ENCODE measurements around the gene EXTL2. TPM values are rescaled to one million over a fixed set of nuclear protein-coding genes. Genes with fewer than 3 reads are reported as not detected.

The EXTL2 gene
- total RNA-seq, 1 experiment from 2014 or later = 37.9 TPM

DNA sequence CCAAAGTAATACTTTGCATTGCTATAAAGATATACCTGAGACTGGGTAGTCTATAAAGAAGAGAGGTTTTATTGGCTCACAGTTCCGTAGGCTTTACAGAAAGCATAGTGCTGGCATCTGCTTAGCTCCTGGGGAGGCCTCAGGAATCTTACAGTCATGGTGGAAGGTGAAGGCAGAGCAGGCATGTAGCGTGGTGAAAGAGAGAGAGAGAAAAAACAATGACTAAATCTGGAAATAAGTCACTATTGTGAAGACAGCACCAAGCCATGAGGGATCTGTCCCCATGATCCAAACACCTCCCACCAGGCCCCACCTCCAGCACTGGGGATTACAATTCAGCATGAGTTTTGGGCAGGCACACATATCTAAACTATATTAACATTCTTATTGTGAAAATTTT lies 31.6 kb upstream of the EXTL2 start:
- Mint-ChIP-seq H3K9me3 (0 out of 5 replicates have a peak, but pooled peaks cover 0 to 2% of the 10 kb centered on the region in 2 experiments), H3K36me3 (ENCODE audit: insufficient read depth in 1 of 3, low read depth in 3 of 3) (peaks cover 14 to 37% (median 29%) of the 10 kb centered on the region in 3 experiments)
- TF ChIP-seq, protein P1, sequence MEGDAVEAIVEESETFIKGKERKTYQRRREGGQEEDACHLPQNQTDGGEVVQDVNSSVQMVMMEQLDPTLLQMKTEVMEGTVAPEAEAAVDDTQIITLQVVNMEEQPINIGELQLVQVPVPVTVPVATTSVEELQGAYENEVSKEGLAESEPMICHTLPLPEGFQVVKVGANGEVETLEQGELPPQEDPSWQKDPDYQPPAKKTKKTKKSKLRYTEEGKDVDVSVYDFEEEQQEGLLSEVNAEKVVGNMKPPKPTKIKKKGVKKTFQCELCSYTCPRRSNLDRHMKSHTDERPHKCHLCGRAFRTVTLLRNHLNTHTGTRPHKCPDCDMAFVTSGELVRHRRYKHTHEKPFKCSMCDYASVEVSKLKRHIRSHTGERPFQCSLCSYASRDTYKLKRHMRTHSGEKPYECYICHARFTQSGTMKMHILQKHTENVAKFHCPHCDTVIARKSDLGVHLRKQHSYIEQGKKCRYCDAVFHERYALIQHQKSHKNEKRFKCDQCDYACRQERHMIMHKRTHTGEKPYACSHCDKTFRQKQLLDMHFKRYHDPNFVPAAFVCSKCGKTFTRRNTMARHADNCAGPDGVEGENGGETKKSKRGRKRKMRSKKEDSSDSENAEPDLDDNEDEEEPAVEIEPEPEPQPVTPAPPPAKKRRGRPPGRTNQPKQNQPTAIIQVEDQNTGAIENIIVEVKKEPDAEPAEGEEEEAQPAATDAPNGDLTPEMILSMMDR (conservative IDR thresholded peaks at IDR 0.05) = no peak

More for the DNA sequence above, 31.6 kb upstream of the EXTL2 start:
- Histone ChIP-seq H3K4me1 (ENCODE audit: insufficient read depth, low read length) (no peaks in the 10 kb centered on the region), H3K23me2 (ENCODE audit: insufficient read length, low read depth, low read length, poor library complexity, severe bottlenecking) (no peaks in the 10 kb centered on the region), H3K4ac (ENCODE audit: low read depth, low read length) (no peak overlapping the region), H4K8ac (replicated peaks; ENCODE audit: insufficient read length, low read depth, low read length) (no peak overlapping the region), H2AFZ (ENCODE audit: low read length) (no peak overlapping the region), H2BK15ac (ENCODE audit: low read depth, low read length) (no peak overlapping the region), H3K9ac (ENCODE audit: extremely low read depth, insufficient read length, low read length) (no peak overlapping the region), H2BK12ac (ENCODE audit: insufficient read length, low read depth, low read length) (no peak overlapping the region), H3K23ac (ENCODE audit: insufficient read length, low read depth, low read length) (no peak overlapping the region), H4K5ac (ENCODE audit: insufficient read length, low read depth, low read length) (no peak overlapping the region), H3K27ac (ENCODE audit: insufficient read length, low read depth, low read length) (no peak overlapping the region), H3K4me2 (ENCODE audit: insufficient read depth, insufficient read length, low read length) (no peak overlapping the region), H2AK5ac (ENCODE audit: insufficient read length, low read length) (no peak overlapping the region), H2BK5ac (ENCODE audit: insufficient read length, low read length) (no peak overlapping the region), H4K20me1 (ENCODE audit: control insufficient read depth, insufficient read depth, insufficient read length) (no peaks in the 10 kb centered on the region), H3K79me2 (ENCODE audit: insufficient read depth, low read length) (no peaks in the 10 kb centered on the region), H4K91ac (ENCODE audit: insufficient read length, low read depth, low read length) (no peak overlapping the region), H3T11ph (ENCODE audit: low read length) (no peak overlapping the region), H3K27me3 (ENCODE audit: insufficient read depth, low read length) (no peaks in the 10 kb centered on the region), H3K14ac (ENCODE audit: insufficient read depth, low read length) (no peak overlapping the region), H2BK20ac (ENCODE audit: low read depth, low read length, poor library complexity, severe bottlenecking) (no peak overlapping the region), H3K79me1 (ENCODE audit: insufficient read depth, low read depth, low read length, poor library complexity, severe bottlenecking) (no peaks in the 10 kb centered on the region), H3K56ac (ENCODE audit: insufficient read length, low read depth, low read length) (no peak overlapping the region), H2BK120ac (ENCODE audit: low read depth, low read length, poor library complexity, severe bottlenecking) (no peak overlapping the region), H3K9me3 (ENCODE audit: control insufficient read depth, low read depth, low read length) (no peaks in the 10 kb centered on the region), H3K18ac (ENCODE audit: insufficient read length, low read depth, low read length) (no peak overlapping the region)
- Mint-ChIP-seq H3K27ac (no peak overlapping the region; a peak in 1 of 7 replicates), H3K4me3 (no peak overlapping the region), H3K27me3 (ENCODE audit: low read depth) (no peaks in the 10 kb centered on the region), H3K4me1 (no peaks in the 10 kb centered on the region)
- WGBS (ENCODE audit: extremely low coverage, insufficient read length, low lambda C conversion rate) = no CpG with 5 or more reads among the region's 2 CpGs
- DNase-seq = no peak
